Measurements from ENCODE around the gene ALPK3. TPM values are rescaled to one million over a fixed set of nuclear protein-coding genes. Genes with fewer than 3 reads are reported as not detected.

ALPK3 gene
- polyA plus RNA-seq, 1 donor: 9.4 TPM

- Histone ChIP-seq H3K27ac (ENCODE audit: low read length) (peak overlapping the region; percentile 61), H3K4me1 (ENCODE audit: control insufficient read depth, insufficient read depth, low read length) (peaks cover 40% of the 10 kb centered on the region), H3K27me3 (ENCODE audit: control insufficient read depth, insufficient read depth, low read length) (no peaks in the 10 kb centered on the region), H3K9me3 (ENCODE audit: control insufficient read depth, low read depth, low read length) (no peaks in the 10 kb centered on the region), H3K36me3 (ENCODE audit: control insufficient read depth, insufficient read depth, low read length) (peaks cover 10% of the 10 kb centered on the region), H3K4me3 (ENCODE audit: low read length) (no peak overlapping the region)
- peak; percentile 91 to 97 for DNase-seq
- WGBS (ENCODE audit: insufficient coverage, low lambda C conversion rate): 40% methylated on average over 1 of the region's 12 CpGs
Measured at GRCh38 chr15:84914909-84915605, 97.9 kb downstream of the ALPK3 start.

- WGBS (ENCODE audit: insufficient coverage, low lambda C conversion rate): no CpG with 5 or more reads among the region's 3 CpGs
- Histone ChIP-seq H3K36me3 (ENCODE audit: control insufficient read depth, insufficient read depth, low read length) (peaks cover 10% of the 10 kb centered on the region), H3K27ac (ENCODE audit: low read length) (peak overlapping the region; percentile 61)
Measured at GRCh38 chr15:84915606-84915958, 98.4 kb downstream of the ALPK3 start.

DNA sequence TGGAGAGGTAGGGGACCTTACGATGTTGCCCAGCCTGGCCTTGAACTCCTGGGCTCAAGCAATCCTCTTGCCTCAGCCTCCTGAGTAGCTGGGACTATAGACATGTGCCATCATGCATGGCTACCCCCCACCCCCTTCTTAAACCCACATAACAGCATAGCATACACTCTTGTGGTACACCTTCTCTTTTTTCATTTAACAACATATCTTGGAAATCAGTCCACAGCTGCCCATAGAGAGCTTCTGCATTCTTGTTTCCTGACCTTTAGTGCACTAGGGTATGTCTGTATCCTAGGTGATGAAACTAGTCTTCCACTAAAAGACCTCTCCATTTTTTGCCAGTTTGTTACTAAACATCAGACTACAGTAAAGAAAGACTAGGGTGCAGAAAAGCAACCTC, 100.3 kb downstream of the ALPK3 start:
- Histone ChIP-seq H3K9me3 (ENCODE audit: control insufficient read depth, low read depth, low read length) (no peaks in the 10 kb centered on the region), H3K4me1 (ENCODE audit: control insufficient read depth, insufficient read depth, low read length) (peaks cover 21% of the 10 kb centered on the region), H3K27ac (ENCODE audit: low read length) (no peak overlapping the region), H3K27me3 (ENCODE audit: control insufficient read depth, insufficient read depth, low read length) (no peaks in the 10 kb centered on the region), H3K4me3 (ENCODE audit: low read length) (no peak overlapping the region), H3K36me3 (ENCODE audit: control insufficient read depth, insufficient read depth, low read length) (peaks cover 16% of the 10 kb centered on the region)
- no peak for DNase-seq
- WGBS (ENCODE audit: insufficient coverage, low lambda C conversion rate): no CpG with 5 or more reads among the region's 1 CpG

More at GRCh38 chr15:84915606-84915958, 98.4 kb downstream of the ALPK3 start:
- H3K27me3 ChIP-seq (ENCODE audit: control insufficient read depth, insufficient read depth, low read length): no peaks in the 10 kb centered on the region
- no peak for DNase-seq
- H3K4me1 ChIP-seq (ENCODE audit: control insufficient read depth, insufficient read depth, low read length): peaks cover 39% of the 10 kb centered on the region
- no peak overlapping the region for H3K4me3 ChIP-seq (ENCODE audit: low read length)
- no peaks in the 10 kb centered on the region for H3K9me3 ChIP-seq (ENCODE audit: control insufficient read depth, low read depth, low read length)

DNA sequence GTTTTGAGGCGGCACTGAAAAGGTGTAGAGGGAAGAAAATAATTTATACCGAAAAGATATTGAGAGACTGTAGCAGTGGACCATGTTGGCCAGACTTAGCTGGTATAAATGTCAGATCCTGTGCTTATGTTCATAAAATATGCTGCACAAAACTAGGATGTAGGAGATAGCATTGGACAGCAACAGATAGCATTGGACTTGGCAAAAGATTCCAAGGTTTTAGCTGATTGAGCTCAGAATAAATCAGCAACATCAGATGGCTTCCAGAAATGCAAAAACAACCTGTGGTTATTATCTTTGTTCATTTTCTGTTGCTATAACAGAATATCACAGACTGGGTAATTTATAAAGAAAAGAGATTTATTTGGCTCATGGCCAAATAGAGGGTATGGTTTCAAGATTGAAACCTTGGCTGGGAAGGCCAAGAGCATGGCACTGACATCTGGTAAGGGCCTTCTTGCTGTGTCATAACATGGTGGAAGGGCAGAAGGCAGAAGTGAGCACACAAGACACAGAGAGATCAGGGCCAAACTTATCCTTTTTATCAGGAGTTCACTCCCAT, 102.0 kb downstream of the ALPK3 start:
- Histone ChIP-seq H3K4me1 (ENCODE audit: control insufficient read depth, insufficient read depth, low read length) (peaks cover 16% of the 10 kb centered on the region), H3K4me3 (ENCODE audit: low read length) (no peak overlapping the region), H3K27me3 (ENCODE audit: control insufficient read depth, insufficient read depth, low read length) (no peaks in the 10 kb centered on the region), H3K36me3 (ENCODE audit: control insufficient read depth, insufficient read depth, low read length) (peaks cover 19% of the 10 kb centered on the region), H3K27ac (ENCODE audit: low read length) (no peak overlapping the region), H3K9me3 (ENCODE audit: control insufficient read depth, low read depth, low read length) (no peaks in the 10 kb centered on the region)
- WGBS (ENCODE audit: insufficient coverage, low lambda C conversion rate): no CpG with 5 or more reads among the region's 2 CpGs
- no peak for DNase-seq

GRCh38 chr15:84921121-84921520, 104.0 kb downstream of the ALPK3 start:
- no peak overlapping the region for H3K27ac ChIP-seq (ENCODE audit: low read length)
- H3K27me3 ChIP-seq (ENCODE audit: control insufficient read depth, insufficient read depth, low read length): no peaks in the 10 kb centered on the region
- peaks cover 10% of the 10 kb centered on the region for H3K4me1 ChIP-seq (ENCODE audit: control insufficient read depth, insufficient read depth, low read length)
- peaks cover 17% of the 10 kb centered on the region for H3K36me3 ChIP-seq (ENCODE audit: control insufficient read depth, insufficient read depth, low read length)
- no peak overlapping the region for H3K4me3 ChIP-seq (ENCODE audit: low read length)
- WGBS (ENCODE audit: insufficient coverage, low lambda C conversion rate): no CpG with 5 or more reads among the region's 2 CpGs
- H3K9me3 ChIP-seq (ENCODE audit: control insufficient read depth, low read depth, low read length): no peaks in the 10 kb centered on the region
- DNase-seq: no peak

GRCh38 chr15:84922530-84922929, 105.4 kb downstream of the ALPK3 start:
- Histone ChIP-seq H3K4me3 (ENCODE audit: low read length) (no peak overlapping the region), H3K27ac (ENCODE audit: low read length) (no peak overlapping the region), H3K27me3 (ENCODE audit: control insufficient read depth, insufficient read depth, low read length) (no peaks in the 10 kb centered on the region), H3K36me3 (ENCODE audit: control insufficient read depth, insufficient read depth, low read length) (peaks cover 20% of the 10 kb centered on the region), H3K9me3 (ENCODE audit: control insufficient read depth, low read depth, low read length) (no peaks in the 10 kb centered on the region), H3K4me1 (ENCODE audit: control insufficient read depth, insufficient read depth, low read length) (peaks cover 18% of the 10 kb centered on the region)
- DNase-seq: no peak
- 91% methylated on average over 4 of the region's 13 CpGs for WGBS (ENCODE audit: insufficient coverage, low lambda C conversion rate)

Other genes with a start within 250 kb of the ALPK3 start
- 12.1 TPM for gene ZSCAN2, start 216.3 kb upstream of the ALPK3 start, polyA plus RNA-seq
- 30.8 TPM for gene WDR73, start 163.1 kb upstream of the ALPK3 start, polyA plus RNA-seq
- gene NMB, start 159.2 kb upstream of the ALPK3 start, polyA plus RNA-seq: 2.2 TPM
- 156 TPM for gene SEC11A, start 101.2 kb upstream of the ALPK3 start, polyA plus RNA-seq
- gene ZNF592, start 68.8 kb upstream of the ALPK3 start, polyA plus RNA-seq: 24.3 TPM
- gene SLC28A1, start 67.3 kb downstream of the ALPK3 start, polyA plus RNA-seq: 33.1 TPM
- 58.2 TPM for gene PDE8A, start 164.5 kb downstream of the ALPK3 start, polyA plus RNA-seq